Fibroblast of mammary gland (primary cell): ENCODE measurements around the gene EGLN3.
"Not testable (repeated sequence)": the region's sequence is repeated elsewhere in the genome, so short reads cannot be mapped to it uniquely, and the experiment has no call there.

Source experiments
- DNase-seq: peaks from one replicate; pipeline ENCODE4 v3.0.0-alpha.2; 2010; ENCODE audit warnings: low read depth
- H3K4me3 ChIP-seq: 2 replicates; pipeline ENCODE4 v1.5.1; 2011; ENCODE audit warnings: low read depth, mild to moderate bottlenecking, low read length, moderate library complexity; ENCODE audit not compliant: control insufficient read depth
- CTCF ChIP-seq: conservative IDR thresholded peaks from 2 replicates; pipeline ENCODE4 v1.5.1; 2011; ENCODE audit warnings: low read depth, low read length, inconsistent platforms; ENCODE audit not compliant: control insufficient read depth, insufficient read depth

Gene EGLN3

GRCh38 chr14:33932033-33932432 lies 18.8 kb downstream of the EGLN3 start:
- no peak for TF ChIP-seq CTCF
- H3K4me3 ChIP-seq, result no peak overlapping the region
- DNase-seq, result no peak

GRCh38 chr14:33931461-33931860 lies 19.4 kb downstream of the EGLN3 start:
- no peak overlapping the region for H3K4me3 ChIP-seq
- DNase-seq, result no peak
- TF ChIP-seq CTCF, result no peak

- no peak overlapping the region for H3K4me3 ChIP-seq
- DNase-seq, result peak; percentile 45
- TF ChIP-seq CTCF, result no peak
These were observed 20.4 kb downstream of the EGLN3 start for GRCh38 chr14:33930439-33930838.

- TF ChIP-seq CTCF, result no peak
- no peak overlapping the region for H3K4me3 ChIP-seq
- no peak for DNase-seq
These were observed 21.0 kb downstream of the EGLN3 start for GRCh38 chr14:33929799-33930408.

GRCh38 chr14:33928895-33929294 lies 22.0 kb downstream of the EGLN3 start:
- no peak for DNase-seq
- TF ChIP-seq CTCF, result no peak
- no peak overlapping the region for H3K4me3 ChIP-seq

GRCh38 chr14:33927944-33928343 lies 22.9 kb downstream of the EGLN3 start:
- no peak overlapping the region for H3K4me3 ChIP-seq
- no peak for DNase-seq
- TF ChIP-seq CTCF, result no peak

GRCh38 chr14:33926967-33927366 lies 23.9 kb downstream of the EGLN3 start:
- not testable (repeated sequence) for DNase-seq

GRCh38 chr14:33925946-33926345 lies 24.9 kb downstream of the EGLN3 start:
- TF ChIP-seq CTCF, result no peak
- no peak for DNase-seq
- H3K4me3 ChIP-seq, result no peak overlapping the region

More at GRCh38 chr14:33926967-33927366, 23.9 kb downstream of the EGLN3 start:
- not testable (repeated sequence) for H3K4me3 ChIP-seq
